DMS114 treated with DMSO at 0.1 percent for 48 hours (cell line): ENCODE measurements around the gene C13orf46.

Experiments used
- DNase-seq: peaks from one replicate; lab custom pipeline; 2025; ENCODE audit not compliant: unreplicated experiment; lab: John Stamatoyannopoulos, UW

C13orf46 gene

GRCh38 chr13:113939944-113940297, 34.0 kb downstream of the C13orf46 start:
- no peak for DNase-seq

DNA sequence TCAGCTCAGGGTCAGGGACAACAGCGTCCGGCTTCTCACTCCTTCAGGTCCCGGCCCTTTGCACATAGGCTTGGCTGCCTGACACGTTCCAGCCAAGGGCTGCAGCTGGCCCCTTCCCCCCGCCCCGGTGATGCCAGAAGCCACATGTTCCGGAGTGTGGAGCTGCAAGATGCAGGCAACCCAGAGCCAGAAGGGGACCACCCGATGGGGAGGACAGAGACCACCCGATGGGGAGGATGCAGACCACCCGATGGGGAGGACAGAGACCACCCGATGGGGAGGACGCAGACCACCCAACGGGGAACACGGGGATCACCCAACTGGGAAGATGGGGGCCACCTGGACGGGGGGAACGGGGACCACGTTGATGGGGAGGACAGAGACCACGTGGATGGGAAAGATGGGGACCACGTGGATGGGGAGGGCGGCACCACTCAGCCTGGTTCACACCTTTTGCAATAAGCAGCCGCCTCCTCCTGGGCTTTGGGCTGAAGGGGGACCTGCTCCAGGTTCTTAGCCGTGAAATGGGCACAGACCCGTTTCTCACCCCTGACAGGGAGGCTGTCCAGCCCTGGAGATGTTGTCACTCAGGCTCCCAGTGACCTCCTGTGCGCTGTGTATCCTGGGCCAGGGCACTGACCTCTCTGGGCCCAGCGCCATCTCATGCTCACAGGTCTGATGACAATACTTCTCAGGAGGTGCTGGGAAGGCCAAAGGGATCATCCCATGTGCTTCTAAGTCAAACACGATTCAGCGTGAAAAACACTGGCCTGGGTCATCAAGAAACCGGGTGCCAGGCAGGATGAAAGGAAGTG, 34.5 kb downstream of the C13orf46 start:
- DNase-seq = no peak

DNA sequence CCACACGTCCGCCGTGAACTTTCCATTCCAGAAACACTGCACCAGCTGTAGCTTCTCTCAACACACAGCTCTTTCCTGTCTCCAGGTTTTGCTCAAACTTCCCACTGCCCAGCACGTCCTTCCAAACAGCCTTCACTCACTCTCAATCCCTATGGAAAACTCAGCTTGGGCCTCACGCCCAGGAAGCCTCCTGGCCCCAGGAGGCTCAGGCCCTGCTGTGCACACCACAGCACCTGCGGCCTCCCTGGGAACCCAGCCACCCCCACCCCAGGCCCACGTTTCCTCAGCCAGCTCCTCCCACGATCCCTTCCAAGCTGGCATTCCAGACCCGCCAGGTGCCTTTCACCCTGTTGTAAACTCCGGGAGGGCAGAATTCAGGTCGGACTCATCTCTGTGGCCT, 35.2 kb downstream of the C13orf46 start:
- DNase-seq = no peak

GRCh38 chr13:113938246-113938645, 35.6 kb downstream of the C13orf46 start:
- DNase-seq = no peak

GRCh38 chr13:113937527-113938180, 36.2 kb downstream of the C13orf46 start:
- DNase-seq = no peak

DNA sequence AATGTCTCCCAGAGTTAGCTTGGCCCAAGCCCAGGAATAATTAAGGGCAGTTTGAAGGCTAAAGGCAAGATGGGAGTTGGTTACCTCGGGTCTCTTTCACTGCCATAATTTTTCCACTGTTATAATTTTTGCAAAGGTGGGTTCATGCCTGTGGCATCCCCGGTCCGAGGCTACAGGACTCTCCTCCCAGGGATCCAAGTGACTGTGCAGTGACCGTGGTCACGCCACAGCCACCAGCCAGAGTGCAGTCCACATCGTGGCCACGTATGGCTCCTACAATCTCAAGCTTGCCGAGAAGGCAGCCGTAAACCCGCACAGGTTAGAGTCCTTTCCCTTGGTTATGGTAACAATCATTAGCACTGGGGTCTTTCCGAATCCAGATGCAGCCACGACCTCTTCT, 36.8 kb downstream of the C13orf46 start:
- no peak for DNase-seq

- DNase-seq = no peak
These were observed 37.5 kb downstream of the C13orf46 start for GRCh38 chr13:113936166-113936965.

DNA sequence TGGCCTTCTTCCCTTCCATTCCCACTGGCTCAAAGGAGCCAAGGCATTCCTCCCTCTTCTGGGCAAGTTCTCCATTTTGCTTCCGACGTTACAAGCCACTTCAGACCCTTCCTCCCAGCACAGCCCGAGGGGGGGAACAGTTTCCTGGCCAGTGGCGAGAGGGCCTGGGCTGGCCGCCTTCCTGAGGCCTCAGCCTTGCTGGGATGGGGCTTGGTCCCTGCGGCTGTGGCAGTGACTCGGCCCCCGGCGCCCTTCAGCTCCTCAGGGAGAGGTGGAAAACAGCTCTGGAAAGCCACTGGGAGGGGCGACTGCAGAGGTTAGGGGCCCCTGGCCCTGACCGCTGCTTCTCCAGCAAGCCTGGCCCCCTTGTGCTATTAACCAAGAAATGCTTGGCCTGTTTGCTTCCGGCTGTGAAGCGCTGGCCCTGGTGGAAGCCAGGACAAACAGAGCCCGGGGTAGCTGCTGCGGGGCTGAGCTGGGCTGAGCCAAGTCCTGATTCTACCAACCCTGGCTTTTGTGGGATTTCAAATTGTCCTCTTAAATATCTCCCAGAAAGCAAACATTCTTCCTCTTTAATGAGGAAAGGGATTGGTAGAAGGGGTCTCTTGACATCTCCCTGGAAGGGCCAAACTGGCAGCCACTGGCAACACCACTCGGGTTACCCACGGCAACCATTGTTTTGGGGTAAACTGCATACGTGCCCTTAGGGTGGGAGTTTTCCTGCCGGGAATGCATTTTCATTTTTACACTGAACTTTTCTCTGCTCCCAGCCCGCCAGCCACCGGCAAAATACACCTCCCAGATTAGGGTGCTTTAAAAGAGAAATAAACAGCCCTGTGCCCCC, 38.7 kb downstream of the C13orf46 start:
- no peak for DNase-seq

- DNase-seq = no peak
These were observed 39.3 kb downstream of the C13orf46 start for GRCh38 chr13:113934576-113934975.

- no peak for DNase-seq
These were observed 40.0 kb downstream of the C13orf46 start for GRCh38 chr13:113933901-113934300.

GRCh38 chr13:113931841-113932459, 41.9 kb downstream of the C13orf46 start:
- DNase-seq = no peak

DNA sequence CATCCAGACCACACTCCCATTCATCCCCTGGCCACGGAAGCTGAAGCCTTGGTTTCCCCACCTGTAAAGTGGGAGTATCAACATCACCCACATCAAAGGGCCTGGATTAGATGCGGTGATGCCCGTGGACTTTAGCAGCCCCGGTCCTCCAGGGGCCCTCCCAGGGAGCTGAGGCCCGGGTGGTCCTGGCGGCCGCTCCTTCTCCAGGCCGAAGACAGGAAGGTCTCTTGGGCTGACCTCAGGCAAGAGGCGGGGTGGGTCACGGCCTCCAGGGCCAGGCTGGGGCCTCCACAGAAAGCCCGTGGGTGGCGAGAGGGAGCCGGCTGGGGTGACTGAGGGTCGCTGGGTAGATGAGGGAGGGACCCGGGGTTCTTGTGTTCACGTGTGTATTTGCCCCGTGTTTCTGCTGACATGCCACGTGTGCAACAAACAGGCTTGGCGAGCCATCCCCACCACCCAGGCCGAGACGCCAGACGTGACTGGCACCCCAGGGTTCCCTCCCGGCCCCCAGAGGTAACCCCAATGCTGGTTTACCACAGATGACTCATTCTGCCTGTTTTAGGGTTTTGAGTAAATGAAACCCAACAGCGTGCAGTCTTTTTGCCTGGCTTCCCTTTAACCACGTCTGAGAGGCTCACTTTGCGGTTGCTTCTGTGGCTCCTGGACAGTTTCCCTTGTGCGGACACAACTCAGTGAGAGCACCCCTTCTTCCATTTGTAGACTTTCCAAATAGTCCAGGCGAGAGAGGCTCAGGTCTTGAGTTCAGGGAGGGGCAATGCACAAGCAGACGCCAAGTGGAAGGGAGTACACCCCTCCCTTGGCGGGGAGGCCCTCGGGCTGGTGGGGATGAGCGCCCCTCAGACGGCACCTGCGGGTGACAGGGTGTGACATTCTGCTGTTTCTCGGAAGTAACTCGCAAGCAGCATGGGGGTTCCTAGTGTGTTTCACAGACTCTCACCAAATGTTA, 42.9 kb downstream of the C13orf46 start:
- DNase-seq = no peak

- DNase-seq = no peak
These were observed 44.0 kb downstream of the C13orf46 start for GRCh38 chr13:113929628-113930615.

GRCh38 chr13:113928685-113929627, 44.9 kb downstream of the C13orf46 start:
- no peak for DNase-seq

GRCh38 chr13:113927661-113928581, 46.0 kb downstream of the C13orf46 start:
- DNase-seq = no peak
